HG02981 (cell line): ENCODE results near the gene FSTL5.
"Not testable (repeated sequence)": the region's sequence is repeated elsewhere in the genome, so short reads cannot be mapped to it uniquely, and the experiment has no call there.

Experiments used
- ATAC-seq: cut with Tn5 transposase; IDR thresholded peaks from one replicate; pipeline ENCODE4 v1.9.1; 2021; ENCODE audit warnings: mild to moderate bottlenecking, moderate library complexity; ENCODE audit not compliant: unreplicated experiment

FSTL5 gene

GRCh38 chr4:161856711-161857326 lies 307.0 kb downstream of the FSTL5 start:
- no peak for ATAC-seq

GRCh38 chr4:161850631-161851030 lies 313.2 kb downstream of the FSTL5 start:
- ATAC-seq, result no peak

- no peak for ATAC-seq
These were observed 322.0 kb downstream of the FSTL5 start for GRCh38 chr4:161841759-161842158.

- ATAC-seq, result no peak
These were observed 334.2 kb downstream of the FSTL5 start for GRCh38 chr4:161829591-161829990.

GRCh38 chr4:161828061-161828460 lies 335.7 kb downstream of the FSTL5 start:
- no peak for ATAC-seq

- ATAC-seq, result no peak
These were observed 336.8 kb downstream of the FSTL5 start for GRCh38 chr4:161827013-161827412.

- ATAC-seq, result no peak
These were observed 340.4 kb downstream of the FSTL5 start for GRCh38 chr4:161823450-161823849.

- no peak for ATAC-seq
These were observed 341.6 kb downstream of the FSTL5 start for GRCh38 chr4:161822174-161822573.

GRCh38 chr4:161817914-161818313 lies 345.9 kb downstream of the FSTL5 start:
- no peak for ATAC-seq

GRCh38 chr4:161816958-161817357 lies 346.8 kb downstream of the FSTL5 start:
- no peak for ATAC-seq

- no peak for ATAC-seq
These were observed 348.0 kb downstream of the FSTL5 start for GRCh38 chr4:161815841-161816240.

- no peak for ATAC-seq
These were observed 349.9 kb downstream of the FSTL5 start for GRCh38 chr4:161813889-161814288.

- ATAC-seq, result no peak
These were observed 350.4 kb downstream of the FSTL5 start for GRCh38 chr4:161813389-161813788.

GRCh38 chr4:161803171-161803570 lies 360.6 kb downstream of the FSTL5 start:
- ATAC-seq, result no peak

- no peak for ATAC-seq
These were observed 364.1 kb downstream of the FSTL5 start for GRCh38 chr4:161799710-161800109.

- ATAC-seq, result no peak
These were observed 370.8 kb downstream of the FSTL5 start for GRCh38 chr4:161792991-161793390.

- no peak for ATAC-seq
These were observed 371.8 kb downstream of the FSTL5 start for GRCh38 chr4:161791796-161792556.

GRCh38 chr4:161767116-161767515 lies 396.7 kb downstream of the FSTL5 start:
- ATAC-seq, result no peak

GRCh38 chr4:161762796-161763195 lies 401.0 kb downstream of the FSTL5 start:
- no peak for ATAC-seq

- no peak for ATAC-seq
These were observed 403.8 kb downstream of the FSTL5 start for GRCh38 chr4:161760008-161760407.

- ATAC-seq, result not testable (repeated sequence)
These were observed 405.4 kb downstream of the FSTL5 start for GRCh38 chr4:161758412-161758811.

- ATAC-seq, result no peak
These were observed 434.9 kb downstream of the FSTL5 start for GRCh38 chr4:161728929-161729328.

- no peak for ATAC-seq
These were observed 441.9 kb downstream of the FSTL5 start for GRCh38 chr4:161721947-161722346.
